AG10803 (cell line): Measurements from ENCODE around the gene MFSD1.

ENCODE experiments used
- DNase-seq: peaks from one replicate; pipeline ENCODE4 v3.0.0; 2010; ENCODE audit warnings: low read depth
- H3K4me3 ChIP-seq: 2 replicates; pipeline ENCODE4 v1.5.1; 2011; ENCODE audit warnings: mild to moderate bottlenecking, low read length, control low read depth
- CTCF ChIP-seq: conservative IDR thresholded peaks from 2 replicates; pipeline ENCODE4 v1.5.1; 2011; ENCODE audit warnings: mild to moderate bottlenecking, low read length, control low read depth, inconsistent platforms

The MFSD1 gene

GRCh38 chr3:158770741-158771350, 31.0 kb upstream of the MFSD1 start:
- H3K4me3 ChIP-seq, result no peak overlapping the region
- no peak for DNase-seq
- no peak for TF ChIP-seq CTCF

- TF ChIP-seq CTCF, result no peak
- no peak for DNase-seq
- H3K4me3 ChIP-seq, result no peak overlapping the region
Measured at GRCh38 chr3:158771577-158771976, 30.3 kb upstream of the MFSD1 start.

DNA sequence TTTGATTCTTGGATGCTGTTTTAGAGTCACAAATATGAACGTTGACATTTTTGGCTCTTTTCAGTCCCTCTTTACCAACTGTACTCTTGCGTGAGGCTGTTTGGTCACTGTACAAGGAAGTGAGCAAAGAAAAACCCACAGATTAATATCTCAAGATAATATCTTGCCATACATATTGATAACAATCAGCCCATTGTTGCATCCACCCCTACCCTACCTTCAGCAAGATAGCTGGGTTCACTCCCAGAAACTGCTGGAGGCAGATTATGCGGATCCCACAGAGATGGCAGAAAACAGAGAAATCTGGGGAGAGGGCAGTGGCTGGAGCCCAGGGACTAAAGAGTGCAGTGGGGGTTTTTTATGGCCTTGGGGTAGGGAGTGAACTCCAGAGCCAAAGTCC, 29.9 kb upstream of the MFSD1 start:
- DNase-seq, result no peak
- H3K4me3 ChIP-seq, result no peak overlapping the region
- no peak for TF ChIP-seq CTCF

DNA sequence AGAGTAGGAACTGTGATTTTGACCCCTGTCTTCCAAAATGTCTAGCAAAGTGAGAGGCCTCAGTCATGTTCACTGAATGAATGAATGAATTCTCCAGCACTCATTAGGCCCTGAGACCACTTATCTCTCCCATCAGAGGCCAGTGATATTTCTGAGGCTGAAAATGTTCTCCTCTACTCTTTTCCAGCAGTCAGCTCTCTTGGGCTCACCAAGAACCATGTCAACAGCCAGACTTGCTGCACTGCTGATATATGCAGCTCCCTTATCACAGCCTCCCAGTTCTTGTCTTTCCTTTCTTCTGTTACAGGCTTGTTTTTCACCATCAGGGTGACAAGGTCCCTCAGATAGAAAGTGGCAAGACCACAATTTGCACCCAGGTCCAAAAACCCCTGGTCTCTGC, 28.7 kb upstream of the MFSD1 start:
- no peak for DNase-seq
- H3K4me3 ChIP-seq, result no peak overlapping the region
- no peak for TF ChIP-seq CTCF

- H3K4me3 ChIP-seq, result no peak overlapping the region
- no peak for TF ChIP-seq CTCF
- DNase-seq, result peak; percentile 24
Measured at GRCh38 chr3:158773845-158774830, 27.7 kb upstream of the MFSD1 start.

DNA sequence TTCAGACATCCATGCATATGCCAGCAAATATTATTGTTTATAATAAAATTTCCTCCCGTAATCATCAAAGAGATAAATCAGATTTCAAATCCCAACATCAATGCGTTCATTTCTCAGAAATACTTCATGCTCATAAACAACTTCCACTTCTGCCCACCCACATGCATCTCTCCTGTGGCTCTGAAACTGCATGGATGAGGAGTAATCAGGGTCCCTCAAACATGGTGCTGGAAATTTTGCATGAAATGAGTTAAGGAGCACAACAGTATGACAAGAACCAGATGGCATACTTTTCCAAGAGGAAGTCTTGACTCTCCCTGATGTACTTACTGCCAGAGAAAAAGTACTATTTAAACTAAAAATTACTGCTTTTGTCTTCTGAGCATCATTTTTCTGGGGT, 26.9 kb upstream of the MFSD1 start:
- H3K4me3 ChIP-seq, result no peak overlapping the region
- no peak for TF ChIP-seq CTCF
- no peak for DNase-seq
